Smooth muscle cell of bladder (primary cell): Measurements from ENCODE around the gene TXN. TPM values are rescaled to one million over a fixed set of nuclear protein-coding genes. Genes with fewer than 3 reads are reported as not detected.

Experiments
- total RNA-seq: library from RNA; depleted of rRNA; stranded (reverse); fragments of >200 nt; gene quantifications from 2 replicates; pipeline ENCODE4 v1.2.3, GENCODE V29; 2014

The TXN gene
- 408 and 464 TPM in 2 replicates for total RNA-seq

DNA sequence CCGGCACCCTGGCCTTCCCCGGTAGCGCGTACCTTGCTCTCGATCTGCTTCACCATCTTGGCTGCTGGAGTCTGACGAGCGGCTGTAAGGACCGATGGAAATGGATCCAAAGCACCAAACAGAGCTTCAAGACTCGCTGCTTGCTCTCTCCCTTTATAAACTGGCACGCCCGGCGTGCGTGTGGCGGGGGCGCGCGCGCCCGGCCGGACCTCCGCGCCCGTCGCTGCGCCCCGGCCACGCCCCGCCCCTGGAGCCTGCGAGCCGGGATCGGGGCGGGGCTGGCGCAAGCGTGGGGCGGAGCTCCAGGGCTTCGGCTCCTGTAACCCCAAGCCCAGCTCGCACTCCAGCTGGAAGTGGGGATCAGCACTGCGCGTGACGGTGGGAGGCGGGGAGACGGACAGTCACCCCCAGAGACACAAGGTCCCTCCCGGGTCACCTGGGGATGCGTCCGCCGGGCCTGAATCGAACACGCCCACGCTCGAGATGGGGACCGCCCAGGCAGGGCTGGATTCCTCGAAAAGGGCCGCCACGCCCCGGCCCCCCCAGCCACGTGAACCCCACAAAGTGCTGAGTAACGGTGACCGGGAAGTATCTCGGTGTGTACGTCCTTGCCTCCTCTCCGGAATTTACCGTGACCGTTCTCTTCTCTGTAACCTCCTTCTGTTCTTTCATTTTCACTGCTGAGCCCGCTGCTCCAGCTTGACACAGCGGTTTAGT, at the start of gene TXN:
TSS of gene TXN (minus strand) at position 128 of the 717 bp plus-strand sequence. CDS start at position 56, 72 bp downstream.

DNA sequence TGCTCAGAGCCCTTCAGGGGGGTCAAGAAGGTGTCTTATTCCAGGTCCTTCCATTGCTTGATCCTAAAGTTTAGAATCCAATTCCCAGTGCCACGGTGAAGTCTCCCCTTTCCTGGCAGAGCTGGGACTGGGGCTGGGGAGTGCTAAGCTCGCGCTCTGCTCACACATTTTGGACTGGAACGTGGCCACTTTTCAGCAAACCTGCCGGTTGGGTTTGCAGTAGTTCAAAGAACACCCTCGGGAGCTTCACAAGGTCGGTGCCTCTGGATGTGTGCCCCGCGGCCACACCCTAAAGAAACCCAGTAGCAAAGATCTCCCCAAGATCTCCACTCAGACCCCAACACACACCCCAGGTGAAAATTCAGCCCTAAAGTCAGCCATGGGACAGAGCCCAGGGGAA, 48.3 kb downstream of the TXN start, which contains the start of gene C9orf152:
TSS of gene C9orf152 (minus strand) at position 129 of the 400 bp plus-strand sequence. CDS start 580 bp downstream, outside the sequence.

Other genes with a start within 250 kb of the TXN start
- not detected in 2 replicates for gene C9orf152, start 48.3 kb downstream of the TXN start, total RNA-seq
- gene TXNDC8, start 81.4 kb upstream of the TXN start, total RNA-seq, result not detected in 2 replicates